Measurements from ENCODE around the gene CTDSP1.
A peak's percentile ranks its signal among the peaks of the same experiment; 100 is the strongest.

The CTDSP1 gene

GRCh38 chr2:218395456-218395825, 4.2 kb upstream of the CTDSP1 start:
- Histone ChIP-seq H3K9me3 (ENCODE audit: severe bottlenecking) (no peaks in the 10 kb centered on the region), H3K27ac (ENCODE audit: poor library complexity, severe bottlenecking) (peak overlapping the region; percentile 96), H3K36me3 (ENCODE audit: low read depth) (no peaks in the 10 kb centered on the region), H3K4me3 (ENCODE audit: severe bottlenecking) (peak overlapping the region; percentile 73), H3K27me3 (ENCODE audit: insufficient read depth, poor library complexity, severe bottlenecking) (no peaks in the 10 kb centered on the region), H3K4me1 (ENCODE audit: insufficient read depth, poor library complexity, severe bottlenecking) (no peaks in the 10 kb centered on the region)
- ATAC-seq (ENCODE audit: low read depth) (no peak), DNase-seq (ENCODE audit: low spot score) (no peak)
- TF ChIP-seq, protein P1, sequence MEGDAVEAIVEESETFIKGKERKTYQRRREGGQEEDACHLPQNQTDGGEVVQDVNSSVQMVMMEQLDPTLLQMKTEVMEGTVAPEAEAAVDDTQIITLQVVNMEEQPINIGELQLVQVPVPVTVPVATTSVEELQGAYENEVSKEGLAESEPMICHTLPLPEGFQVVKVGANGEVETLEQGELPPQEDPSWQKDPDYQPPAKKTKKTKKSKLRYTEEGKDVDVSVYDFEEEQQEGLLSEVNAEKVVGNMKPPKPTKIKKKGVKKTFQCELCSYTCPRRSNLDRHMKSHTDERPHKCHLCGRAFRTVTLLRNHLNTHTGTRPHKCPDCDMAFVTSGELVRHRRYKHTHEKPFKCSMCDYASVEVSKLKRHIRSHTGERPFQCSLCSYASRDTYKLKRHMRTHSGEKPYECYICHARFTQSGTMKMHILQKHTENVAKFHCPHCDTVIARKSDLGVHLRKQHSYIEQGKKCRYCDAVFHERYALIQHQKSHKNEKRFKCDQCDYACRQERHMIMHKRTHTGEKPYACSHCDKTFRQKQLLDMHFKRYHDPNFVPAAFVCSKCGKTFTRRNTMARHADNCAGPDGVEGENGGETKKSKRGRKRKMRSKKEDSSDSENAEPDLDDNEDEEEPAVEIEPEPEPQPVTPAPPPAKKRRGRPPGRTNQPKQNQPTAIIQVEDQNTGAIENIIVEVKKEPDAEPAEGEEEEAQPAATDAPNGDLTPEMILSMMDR (IDR thresholded peaks at IDR 0.05; ENCODE audit: poor library complexity, severe bottlenecking): no peak

DNA sequence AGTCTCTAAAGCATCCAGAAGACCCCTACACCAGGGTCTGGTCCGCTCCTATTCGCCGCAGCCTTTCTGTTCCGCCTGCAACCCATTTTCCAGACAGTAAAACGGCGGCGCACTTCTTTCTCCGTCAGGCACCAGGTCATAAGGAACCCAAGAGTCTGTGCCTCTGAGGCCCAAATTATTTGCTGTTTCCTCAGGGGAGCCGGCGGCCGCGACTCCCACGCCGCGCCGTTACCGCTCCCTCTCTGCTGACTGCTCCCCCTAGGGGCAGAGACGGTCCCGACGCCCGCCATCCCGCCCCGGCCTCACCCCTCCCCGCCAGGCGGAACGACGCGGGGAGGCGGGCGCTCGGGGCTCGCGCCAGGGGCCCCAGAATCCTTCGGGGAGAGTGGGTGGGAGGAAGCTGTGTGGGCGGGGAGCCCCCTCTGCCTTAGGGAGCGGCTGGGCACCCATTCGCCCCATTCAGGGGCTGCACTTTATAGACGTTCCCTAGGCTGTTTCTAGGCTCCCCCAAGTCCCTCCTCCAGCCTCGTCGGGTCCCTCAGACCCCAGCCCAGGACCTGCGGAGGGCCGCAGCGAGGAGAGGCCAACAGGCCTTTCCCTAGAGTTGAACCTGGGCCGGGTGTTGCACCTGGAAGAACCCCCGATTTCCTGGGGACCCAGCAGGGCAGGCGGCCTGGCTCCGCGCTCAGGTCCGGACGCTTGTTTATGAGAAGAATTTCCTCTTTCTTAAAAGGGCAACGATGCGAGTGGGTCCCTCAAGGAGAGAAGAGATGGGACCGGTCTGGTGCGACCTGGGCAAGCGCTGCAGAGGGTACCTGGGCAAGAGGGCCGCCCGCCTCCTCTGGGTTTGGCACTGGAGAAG, 3.6 kb upstream of the CTDSP1 start:
- no peaks in the 10 kb centered on the region for H3K27me3 ChIP-seq (ENCODE audit: insufficient read depth, poor library complexity, severe bottlenecking)
- H3K9me3 ChIP-seq (ENCODE audit: severe bottlenecking): no peaks in the 10 kb centered on the region
- peak overlapping the region; percentile 96 for H3K27ac ChIP-seq (ENCODE audit: poor library complexity, severe bottlenecking)
- DNase-seq (ENCODE audit: low spot score) (peak; percentile 91), ATAC-seq (ENCODE audit: low read depth) (peak; percentile 52)
- peak overlapping the region; percentile 73 for H3K4me3 ChIP-seq (ENCODE audit: severe bottlenecking)
- H3K4me1 ChIP-seq (ENCODE audit: insufficient read depth, poor library complexity, severe bottlenecking): no peaks in the 10 kb centered on the region
- TF ChIP-seq, protein P1 (IDR thresholded peaks at IDR 0.05; ENCODE audit: poor library complexity, severe bottlenecking): peak; percentile 98
- H3K36me3 ChIP-seq (ENCODE audit: low read depth): peaks cover under 1% of the 10 kb centered on the region; the same call in 1 of the 2 replicates

DNA sequence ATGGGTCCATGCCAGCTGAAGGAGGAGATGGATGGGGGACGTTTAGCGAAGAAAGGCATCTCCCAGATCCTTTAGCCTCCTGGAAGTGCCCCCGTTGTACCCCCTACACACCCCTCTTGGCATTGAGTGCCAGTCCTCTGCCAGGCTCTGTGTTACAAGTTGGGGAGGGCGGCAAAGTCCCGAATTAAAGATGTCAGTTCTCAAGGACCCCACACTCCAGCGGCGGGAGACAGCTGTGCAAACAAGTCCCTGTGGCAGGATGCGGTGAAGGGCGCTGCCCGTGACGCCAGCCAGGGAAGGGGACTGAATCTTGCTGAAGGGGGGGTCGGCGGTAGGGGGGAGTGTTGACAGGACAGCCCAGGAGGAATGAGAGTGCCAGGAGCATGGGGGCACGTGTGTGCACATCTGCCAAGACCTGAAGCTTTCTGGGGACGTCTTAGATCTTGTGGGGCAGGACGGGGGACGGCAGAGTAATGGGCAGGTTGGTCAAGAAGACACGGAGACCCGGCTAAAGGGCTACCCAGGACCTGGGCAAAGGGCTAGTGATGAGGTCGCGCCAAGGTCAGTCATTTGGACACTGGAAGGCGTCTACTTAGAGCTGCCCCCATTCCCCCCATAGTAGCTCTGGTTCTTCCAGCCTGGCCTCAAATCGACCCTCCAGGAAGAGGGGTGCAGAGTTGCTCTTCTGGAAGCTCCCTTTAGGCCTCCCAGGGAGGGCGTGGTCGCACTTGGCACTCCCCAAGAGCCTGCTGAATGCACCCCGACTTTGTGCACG, 2.8 kb upstream of the CTDSP1 start:
- H3K4me3 ChIP-seq (ENCODE audit: severe bottlenecking): peak overlapping the region; percentile 73
- no peaks in the 10 kb centered on the region for H3K4me1 ChIP-seq (ENCODE audit: insufficient read depth, poor library complexity, severe bottlenecking)
- ATAC-seq (ENCODE audit: low read depth) (0 out of 3 replicates have a peak, but pooled peaks have one; percentile 0), DNase-seq (ENCODE audit: low spot score) (no peak)
- TF ChIP-seq, protein P1 (IDR thresholded peaks at IDR 0.05; ENCODE audit: poor library complexity, severe bottlenecking): no peak
- H3K9me3 ChIP-seq (ENCODE audit: severe bottlenecking): no peaks in the 10 kb centered on the region
- H3K36me3 ChIP-seq (ENCODE audit: low read depth): peaks cover 8% of the 10 kb centered on the region
- H3K27ac ChIP-seq (ENCODE audit: poor library complexity, severe bottlenecking): peak overlapping the region; percentile 96
- no peaks in the 10 kb centered on the region for H3K27me3 ChIP-seq (ENCODE audit: insufficient read depth, poor library complexity, severe bottlenecking)

GRCh38 chr2:218397463-218397819, 2.2 kb upstream of the CTDSP1 start:
- H3K4me1 ChIP-seq (ENCODE audit: insufficient read depth, poor library complexity, severe bottlenecking): no peaks in the 10 kb centered on the region
- H3K27me3 ChIP-seq (ENCODE audit: insufficient read depth, poor library complexity, severe bottlenecking): no peaks in the 10 kb centered on the region

More at GRCh38 chr2:218397463-218397819, 2.2 kb upstream of the CTDSP1 start:
- DNase-seq (ENCODE audit: low spot score) (no peak), ATAC-seq (ENCODE audit: low read depth) (no peak)
- peak overlapping the region; percentile 73 for H3K4me3 ChIP-seq (ENCODE audit: severe bottlenecking)
- TF ChIP-seq, protein P1 (IDR thresholded peaks at IDR 0.05; ENCODE audit: poor library complexity, severe bottlenecking): no peak
- H3K9me3 ChIP-seq (ENCODE audit: severe bottlenecking): no peaks in the 10 kb centered on the region
- peaks cover 14% of the 10 kb centered on the region for H3K36me3 ChIP-seq (ENCODE audit: low read depth)
- H3K27ac ChIP-seq (ENCODE audit: poor library complexity, severe bottlenecking): peak overlapping the region; percentile 96

Measured in RWPE2 (cell line).